Hepatic stellate cell (primary cell): ENCODE measurements around the gene MICAL1.
A peak's percentile ranks its signal among the peaks of the same experiment; 100 is the strongest.

Source experiments
- DNase-seq: peaks from one replicate; pipeline ENCODE4 v3.0.0; 2011; ENCODE audit warnings: low spot score

MICAL1 gene

GRCh38 chr6:109429496-109429895, 26.1 kb downstream of the MICAL1 start:
- DNase-seq, result no peak

GRCh38 chr6:109428889-109429477, 26.6 kb downstream of the MICAL1 start:
- no peak for DNase-seq

GRCh38 chr6:109424946-109425345, 30.6 kb downstream of the MICAL1 start:
- no peak for DNase-seq

- DNase-seq, result no peak
These were observed 34.4 kb downstream of the MICAL1 start for GRCh38 chr6:109421184-109421583.

GRCh38 chr6:109420751-109421150, 34.8 kb downstream of the MICAL1 start:
- no peak for DNase-seq

- DNase-seq, result no peak
These were observed 37.9 kb downstream of the MICAL1 start for GRCh38 chr6:109417646-109418045.

- DNase-seq, result no peak
These were observed 44.5 kb downstream of the MICAL1 start for GRCh38 chr6:109411034-109411433.

GRCh38 chr6:109406196-109406595, 49.4 kb downstream of the MICAL1 start:
- no peak for DNase-seq

- peak; percentile 18 for DNase-seq
These were observed 58.6 kb downstream of the MICAL1 start for GRCh38 chr6:109397020-109397419.

GRCh38 chr6:109396046-109396718, 59.4 kb downstream of the MICAL1 start:
- DNase-seq, result no peak
